ENCODE measurements around the gene RHBDD3.

RHBDD3 gene

DNA sequence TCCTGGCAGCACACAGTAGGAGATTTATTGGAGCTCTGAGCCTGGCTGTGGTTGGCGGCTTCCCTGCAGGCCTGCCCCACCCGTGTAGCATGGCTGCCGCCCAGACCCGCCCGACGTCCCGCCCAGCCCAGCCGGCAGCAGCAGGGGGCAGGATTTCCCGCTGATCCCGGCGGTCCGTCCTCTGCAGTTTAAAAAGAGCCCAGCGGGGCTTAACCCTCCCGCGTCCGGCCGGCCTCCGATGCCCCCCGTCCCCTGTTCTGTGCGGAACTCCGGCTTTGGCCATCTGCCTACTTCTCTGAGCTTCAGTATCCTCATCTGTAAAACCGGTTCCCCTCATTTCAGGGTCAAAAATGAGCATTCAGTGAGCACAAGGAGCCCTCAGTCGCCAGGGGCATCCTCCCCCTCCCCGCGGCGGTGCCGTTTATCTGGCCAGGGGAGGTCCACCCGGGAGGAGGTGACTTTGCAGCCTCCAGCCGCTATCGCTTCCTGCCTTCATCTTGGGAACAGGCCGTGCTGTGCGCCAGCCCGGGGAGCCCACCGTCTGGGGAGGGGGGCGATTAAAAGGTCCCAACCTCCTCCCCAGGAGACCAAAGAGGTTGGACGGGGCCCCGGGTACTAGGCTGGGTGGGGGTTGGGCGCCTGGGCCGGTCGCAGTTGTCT lies 38.5 kb upstream of the RHBDD3 start, which contains the start of gene GAS2L1:
Gene GAS2L1, plus strand, starts transcription at position 476 of the 660 bp plus-strand sequence. CDS start 1,456 bp downstream, outside the sequence.
- DNase-seq: no peak

DNA sequence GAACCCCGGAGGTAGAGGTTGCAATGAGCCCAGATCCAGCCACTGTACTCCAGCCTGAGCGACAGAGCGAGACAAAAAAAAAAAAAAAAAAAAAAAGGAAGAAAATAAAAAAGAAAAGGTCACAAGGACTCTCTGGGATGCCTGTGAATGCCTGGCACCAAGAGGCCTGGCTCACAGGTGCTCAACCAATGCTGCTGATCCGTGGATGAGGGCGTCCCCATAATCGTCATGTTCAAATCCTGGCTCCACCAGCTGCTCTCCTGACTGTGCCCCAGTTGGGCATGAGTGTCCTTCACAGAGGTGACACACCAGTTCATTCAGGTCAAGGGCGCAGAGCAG lies 38.0 kb upstream of the RHBDD3 start:
- peak in 1 of 2 experiments; percentile 3 for DNase-seq

DNA sequence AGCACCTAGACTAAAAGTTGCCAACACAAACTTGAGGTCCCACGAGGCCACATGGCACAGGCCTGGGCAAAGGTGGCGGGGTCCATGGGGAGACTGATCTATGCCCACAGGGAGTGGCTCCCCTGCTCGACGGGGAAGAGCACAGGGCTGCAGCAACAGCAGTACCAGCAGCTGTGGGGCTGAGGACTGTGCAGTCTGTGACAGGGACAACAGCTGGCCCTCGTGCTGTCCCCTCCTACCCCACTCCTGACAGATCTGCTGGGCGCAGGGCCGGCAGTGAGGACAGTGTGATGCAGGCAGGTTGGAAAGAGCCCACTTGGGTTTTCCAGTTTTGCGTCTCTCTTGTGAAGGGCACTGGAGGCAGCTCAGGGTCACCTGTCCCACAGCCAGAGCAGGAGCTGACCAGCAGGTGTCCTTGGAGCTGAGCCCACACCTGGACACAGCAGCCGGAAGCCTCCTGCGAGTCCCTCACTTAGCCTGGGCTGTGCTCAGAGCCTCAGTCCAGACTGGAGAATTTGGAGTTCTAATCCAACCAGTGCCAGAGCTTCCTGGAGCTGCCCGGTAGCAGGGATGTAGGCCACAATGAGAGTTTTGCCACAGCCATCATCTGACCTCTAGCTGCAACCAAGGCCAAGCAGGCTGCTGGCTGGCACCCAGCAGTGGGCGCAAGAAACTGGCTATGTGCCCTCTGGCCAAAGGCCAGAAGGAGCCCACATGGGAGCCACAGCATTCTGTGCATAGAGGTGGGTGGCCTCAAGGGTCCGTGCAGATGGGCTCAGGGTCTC lies 35.1 kb upstream of the RHBDD3 start:
- DNase-seq: no peak

DNA sequence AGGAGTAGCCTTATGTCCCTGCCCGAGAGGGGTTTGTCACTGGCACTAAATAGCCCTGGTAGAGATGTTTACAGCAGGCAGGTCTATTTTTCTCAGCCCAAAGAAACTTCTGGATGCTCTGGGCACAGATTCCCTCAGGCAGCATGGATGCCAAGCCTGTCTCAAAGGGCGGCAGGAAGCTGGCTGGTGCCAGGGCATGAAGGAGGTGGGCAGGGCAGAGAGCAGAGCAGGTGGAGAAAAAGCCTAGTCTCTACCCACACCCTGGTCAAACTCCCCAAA lies 34.6 kb upstream of the RHBDD3 start:
- DNase-seq: no peak

DNA sequence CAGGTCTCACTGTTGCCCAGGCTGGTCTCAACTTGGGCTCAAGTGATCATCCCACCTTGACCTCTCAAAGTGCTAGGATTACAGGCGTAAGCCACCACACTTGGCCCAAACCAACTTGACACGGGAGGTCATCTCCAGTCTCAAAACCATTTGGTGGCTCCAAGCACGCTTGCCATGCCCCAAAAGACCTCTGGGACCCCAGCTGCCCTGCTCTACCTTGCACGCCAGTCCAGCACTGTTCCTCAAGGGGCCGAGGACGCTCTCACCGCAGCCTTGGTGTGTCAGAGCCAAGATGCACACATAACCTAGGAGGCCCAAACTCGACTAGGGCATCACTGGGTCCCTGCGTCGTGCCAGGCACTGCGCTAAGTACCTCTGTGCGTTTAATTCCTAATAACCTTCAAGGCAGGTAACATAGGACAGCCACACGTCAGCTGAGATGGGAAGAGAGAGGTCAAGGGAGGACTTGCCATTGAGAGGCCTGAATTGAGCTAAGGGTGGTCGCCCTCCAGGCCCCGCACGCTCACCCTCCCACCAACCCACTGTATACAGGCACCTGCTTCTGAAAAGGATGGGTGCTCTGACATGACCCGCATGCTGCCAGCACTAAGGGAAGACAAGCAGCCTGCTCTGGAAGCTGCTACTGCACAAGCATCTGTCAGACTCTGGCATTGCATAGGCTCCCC lies 34.1 kb upstream of the RHBDD3 start:
- DNase-seq: peak in 1 of 2 experiments; percentile 43

DNA sequence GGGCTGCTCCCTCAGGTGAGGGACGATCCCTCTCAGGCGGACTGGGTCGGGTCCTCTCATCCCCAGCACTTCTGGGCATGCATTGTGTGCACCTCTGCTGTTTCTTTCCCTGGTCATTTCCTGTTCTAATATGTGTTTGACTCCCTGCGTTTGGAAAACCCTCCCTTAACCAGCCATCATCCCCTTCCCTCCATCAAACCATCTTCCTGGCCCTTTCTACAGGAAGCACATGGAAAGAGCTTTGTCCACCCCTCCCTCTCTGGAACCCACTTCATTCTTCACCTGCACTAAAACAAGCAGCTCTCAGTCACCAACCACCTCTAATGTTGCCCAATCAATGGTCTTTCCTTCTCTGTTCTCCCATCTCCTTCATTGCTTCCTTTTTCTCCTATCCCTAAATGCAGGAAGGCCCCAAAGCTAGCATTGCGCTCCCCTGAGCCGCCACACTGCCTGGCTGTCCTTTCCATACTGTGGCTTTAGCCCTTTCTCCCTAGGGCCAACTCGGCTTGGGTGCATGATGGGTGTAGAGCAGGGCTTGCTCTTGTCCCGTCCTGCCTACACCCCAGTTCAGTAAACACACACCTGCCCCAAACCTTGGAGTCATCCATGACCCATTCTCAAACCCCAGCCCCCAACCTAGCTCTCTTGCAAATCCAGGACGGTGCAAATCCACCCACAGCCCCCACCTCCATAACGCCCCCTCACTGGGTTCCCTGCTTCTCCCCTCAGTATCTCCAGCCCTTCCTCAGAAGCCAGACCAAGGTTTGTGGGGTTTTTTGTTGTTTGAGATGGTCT lies 33.2 kb upstream of the RHBDD3 start:
- DNase-seq: no peak

DNA sequence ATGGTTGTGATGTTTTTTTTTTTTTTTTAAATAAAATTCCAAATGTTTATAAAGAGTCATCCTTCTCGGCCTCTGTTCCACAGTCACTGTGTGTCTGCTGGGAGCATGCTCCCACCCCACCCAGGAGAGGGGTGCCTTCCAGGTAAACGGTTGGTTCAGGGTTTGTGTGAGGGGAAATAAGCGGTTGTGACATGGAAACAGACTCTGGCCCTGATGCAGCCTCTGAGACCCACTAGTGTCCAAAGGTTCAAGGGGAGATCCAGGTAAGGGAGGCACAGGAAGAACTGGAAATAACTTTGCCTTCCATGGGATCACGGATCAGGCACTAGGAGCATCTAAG lies 32.7 kb upstream of the RHBDD3 start:
- no peak for DNase-seq

DNA sequence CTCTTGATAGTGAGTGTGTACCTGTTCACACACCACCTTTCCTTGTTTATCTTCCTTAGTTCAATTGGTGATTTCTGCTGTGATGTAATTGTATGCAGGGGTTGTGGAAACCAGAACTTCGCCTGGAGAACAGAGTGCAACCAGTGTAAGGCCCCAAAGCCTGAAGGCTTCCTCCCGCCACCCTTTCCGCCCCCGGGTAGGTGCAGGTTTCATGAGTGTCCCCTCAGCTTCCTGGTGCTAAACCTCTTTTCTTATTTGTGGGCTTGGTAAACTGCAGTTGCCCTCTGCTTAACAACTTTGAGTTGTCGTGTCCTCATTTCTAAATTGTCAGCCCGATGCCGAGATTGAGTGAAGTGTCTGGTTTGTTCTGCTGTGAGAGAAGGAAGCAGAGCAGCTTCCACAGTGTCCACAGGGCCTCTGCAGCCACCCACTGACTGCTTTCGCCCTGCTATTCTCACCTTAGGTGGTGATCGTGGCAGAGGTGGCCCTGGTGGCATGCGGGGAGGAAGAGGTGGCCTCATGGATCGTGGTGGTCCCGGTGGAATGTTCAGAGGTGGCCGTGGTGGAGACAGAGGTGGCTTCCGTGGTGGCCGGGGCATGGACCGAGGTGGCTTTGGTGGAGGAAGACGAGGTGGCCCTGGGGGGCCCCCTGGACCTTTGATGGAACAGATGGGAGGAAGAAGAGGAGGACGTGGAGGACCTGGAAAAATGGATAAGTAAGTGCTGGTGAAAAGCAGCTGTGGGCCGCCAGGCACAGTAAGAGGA lies 31.5 kb upstream of the RHBDD3 start:
- DNase-seq: no peak

DNA sequence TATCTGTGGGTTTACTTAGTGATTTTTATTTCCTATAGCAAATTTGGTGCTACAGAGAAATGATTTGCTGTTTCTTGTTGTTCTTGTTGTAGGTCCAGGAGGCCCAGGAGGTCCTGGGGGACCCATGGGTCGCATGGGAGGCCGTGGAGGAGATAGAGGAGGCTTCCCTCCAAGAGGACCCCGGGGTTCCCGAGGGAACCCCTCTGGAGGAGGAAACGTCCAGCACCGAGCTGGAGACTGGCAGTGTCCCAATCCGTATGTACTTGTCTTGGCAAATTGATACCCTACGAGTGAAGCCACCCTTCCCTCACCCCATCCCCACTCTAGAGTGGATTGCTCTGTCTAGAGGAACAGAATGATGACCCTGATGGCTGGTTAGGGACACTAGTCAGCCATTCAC lies 30.9 kb upstream of the RHBDD3 start:
- no peak for DNase-seq

DNA sequence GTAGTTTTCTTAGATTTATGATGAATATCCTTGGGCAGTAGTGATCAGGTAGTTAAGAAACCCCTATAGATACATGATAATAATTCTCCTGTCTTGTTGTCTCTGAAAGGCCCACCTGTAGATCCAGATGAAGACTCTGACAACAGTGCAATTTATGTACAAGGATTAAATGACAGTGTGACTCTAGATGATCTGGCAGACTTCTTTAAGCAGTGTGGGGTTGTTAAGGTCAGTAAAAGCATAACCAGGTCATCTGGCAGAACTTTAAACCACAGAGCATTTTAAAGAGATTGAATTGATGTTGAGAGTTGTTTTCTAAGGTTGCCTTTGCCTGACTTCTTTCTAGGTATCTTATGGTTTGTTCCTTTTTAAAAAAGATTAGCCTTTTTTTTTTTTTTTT lies 24.6 kb upstream of the RHBDD3 start:
- DNase-seq: no peak

DNA sequence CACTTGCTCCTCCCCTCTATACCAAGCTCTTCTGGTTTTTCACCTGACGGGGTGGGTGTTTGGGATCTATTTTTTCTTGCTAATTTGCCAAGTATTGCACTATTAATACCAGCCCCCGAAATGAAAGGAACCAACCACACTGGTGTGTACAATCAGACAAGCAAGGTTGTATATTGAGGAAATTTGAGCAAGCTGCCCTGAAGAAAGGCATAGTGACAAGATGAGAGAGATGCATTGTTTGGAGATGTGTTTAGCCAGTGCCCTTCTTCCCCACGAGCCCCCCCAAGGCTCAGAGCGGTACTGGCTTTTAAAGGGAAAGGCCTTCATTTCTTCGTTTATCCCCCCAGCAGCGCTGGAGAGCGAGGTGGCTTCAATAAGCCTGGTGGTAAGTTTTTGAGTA lies 23.4 kb upstream of the RHBDD3 start:
- DNase-seq: no peak

DNA sequence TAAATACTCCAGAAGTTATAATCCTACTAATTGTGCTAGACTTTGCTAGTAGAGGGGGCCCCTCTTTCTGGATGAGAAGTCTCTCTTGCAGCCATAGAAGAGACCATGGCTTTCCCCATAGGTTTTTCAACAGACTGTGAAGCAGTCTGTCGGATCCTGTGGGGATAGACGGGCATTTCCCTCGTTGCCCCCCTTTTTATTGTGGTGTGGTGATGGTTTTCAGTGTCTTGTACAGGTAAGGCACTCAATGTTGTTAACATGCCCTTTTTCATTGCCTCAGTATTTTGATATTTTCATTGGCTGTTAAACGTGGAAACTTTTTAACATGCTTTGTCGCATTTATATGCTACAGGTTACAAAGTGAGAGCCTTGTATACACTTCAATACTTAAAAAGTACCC lies 22.3 kb upstream of the RHBDD3 start:
- DNase-seq: no peak

DNA sequence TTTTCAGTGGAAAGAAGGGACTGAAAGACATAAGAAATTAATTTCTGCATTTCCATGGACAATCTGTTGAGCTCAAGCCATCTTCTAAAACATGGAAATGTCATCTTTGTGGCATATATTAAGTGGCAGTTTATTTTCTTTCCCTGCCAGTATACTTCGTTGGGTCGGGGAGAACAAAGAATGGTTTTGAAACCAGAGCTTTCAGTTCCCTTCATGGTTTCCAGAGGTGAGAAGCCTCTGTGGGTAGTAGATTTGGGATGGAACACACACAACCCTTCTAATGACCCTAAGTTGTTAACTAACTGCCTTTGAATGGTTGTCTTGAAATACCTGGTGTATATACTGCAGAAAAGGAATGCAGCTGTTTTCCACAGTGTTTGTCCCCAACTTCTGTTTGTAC lies 21.1 kb upstream of the RHBDD3 start:
- DNase-seq: no peak

DNA sequence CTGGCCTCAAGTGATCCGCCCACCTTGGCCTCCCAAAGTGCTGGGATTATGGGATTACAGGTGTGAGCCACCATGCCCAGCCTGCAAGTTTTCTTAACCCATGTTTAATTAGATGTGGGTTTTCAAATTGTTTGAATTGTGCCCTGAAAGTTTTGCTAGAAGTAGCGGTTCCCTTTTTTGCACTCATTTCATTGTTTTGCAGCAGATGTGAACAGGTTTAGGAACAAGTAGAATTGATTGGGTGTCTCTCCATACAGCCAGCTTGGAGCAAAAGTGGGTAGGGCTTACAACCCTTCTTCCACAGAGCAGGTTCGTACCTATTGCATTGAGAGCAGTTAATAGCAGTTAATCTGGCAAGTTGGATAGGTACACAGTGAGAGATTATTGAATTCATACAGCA lies 16.4 kb upstream of the RHBDD3 start:
- DNase-seq: no peak

DNA sequence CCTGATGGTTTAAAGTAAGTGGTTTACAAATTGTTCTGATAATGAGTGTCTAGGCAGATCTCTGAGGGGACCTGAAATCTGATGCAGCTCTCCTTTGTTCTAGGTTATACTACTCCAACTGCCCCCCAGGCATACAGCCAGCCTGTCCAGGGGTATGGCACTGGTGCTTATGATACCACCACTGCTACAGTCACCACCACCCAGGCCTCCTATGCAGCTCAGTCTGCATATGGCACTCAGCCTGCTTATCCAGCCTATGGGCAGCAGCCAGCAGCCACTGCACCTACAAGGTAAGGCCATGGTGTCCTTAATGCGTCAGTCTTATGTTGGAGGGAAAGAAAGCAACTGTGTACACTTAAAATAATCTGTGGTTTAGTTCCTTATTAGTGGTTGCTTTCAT lies 10.1 kb upstream of the RHBDD3 start:
- DNase-seq: no peak

DNA sequence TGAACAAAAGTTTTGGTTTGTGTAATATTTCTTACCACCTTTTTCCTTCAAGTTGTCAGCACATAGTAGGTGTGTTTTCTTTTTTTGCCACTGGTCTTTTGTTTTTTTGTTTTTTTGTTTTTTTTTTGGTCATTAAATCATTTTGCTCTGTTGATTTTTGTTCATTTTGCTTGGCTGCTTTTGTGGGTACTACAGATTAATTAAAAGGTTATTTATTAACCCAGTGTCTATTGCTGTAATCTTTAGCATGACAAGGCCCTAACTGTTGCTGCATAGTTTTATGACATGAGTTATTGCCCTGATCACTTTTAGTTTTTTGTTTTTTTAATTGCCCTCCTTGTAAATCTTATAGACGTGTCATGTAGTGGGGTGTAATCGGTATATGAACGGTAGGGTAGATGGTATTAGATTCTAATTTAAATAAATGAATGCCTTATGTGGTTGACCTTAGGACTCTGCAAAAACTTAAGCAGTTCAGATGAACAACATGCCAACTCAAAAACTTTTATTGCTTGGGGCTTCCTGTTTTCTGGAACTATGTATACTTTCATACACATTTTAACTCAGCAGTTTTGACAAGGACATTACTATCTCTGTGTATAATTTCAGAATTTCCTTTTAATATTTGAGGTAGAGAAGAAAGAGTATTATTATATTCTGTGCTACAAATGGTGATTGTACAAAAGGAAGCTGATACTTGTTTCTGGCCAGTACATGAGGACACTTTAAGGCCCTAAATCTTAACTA lies 8.2 kb upstream of the RHBDD3 start:
- DNase-seq: no peak

DNA sequence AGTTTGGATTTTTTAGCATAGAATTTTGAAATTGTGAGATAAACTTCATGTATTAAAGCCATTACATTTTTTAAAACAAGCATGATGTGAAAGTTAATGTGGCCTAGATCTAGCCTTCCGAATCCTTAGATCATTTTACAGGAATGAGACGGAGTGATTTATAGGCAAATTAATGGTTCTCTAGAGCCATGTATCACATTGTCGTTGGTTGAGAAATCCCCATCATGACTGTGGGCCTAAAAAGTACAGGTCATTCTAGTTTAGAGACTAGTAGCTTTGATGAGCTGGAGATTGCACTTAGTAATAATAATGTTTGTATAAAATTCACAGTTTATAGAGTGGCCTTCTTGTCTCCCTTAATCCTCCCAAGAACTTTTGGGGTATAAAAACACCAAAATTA lies 7.4 kb upstream of the RHBDD3 start:
- no peak for DNase-seq

DNA sequence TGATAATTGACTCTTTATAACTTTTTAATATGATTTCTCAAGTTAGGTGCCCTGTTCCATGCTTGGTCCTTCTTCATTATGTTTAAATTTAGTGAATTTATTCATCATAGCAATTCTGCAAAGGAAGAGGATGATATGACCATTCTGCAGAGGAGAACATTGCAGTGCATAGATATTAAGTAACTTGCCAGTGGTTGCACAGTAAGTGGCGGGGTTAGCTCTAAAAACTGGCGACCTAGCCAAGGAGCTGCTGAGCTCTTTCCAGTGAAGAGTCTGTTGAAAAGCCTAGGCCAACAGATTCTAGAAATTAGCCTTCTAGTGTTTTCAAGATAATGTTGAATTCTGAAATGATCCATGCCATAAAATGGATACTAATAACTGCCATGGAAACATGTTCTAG lies 4.8 kb upstream of the RHBDD3 start:
- no peak for DNase-seq

DNA sequence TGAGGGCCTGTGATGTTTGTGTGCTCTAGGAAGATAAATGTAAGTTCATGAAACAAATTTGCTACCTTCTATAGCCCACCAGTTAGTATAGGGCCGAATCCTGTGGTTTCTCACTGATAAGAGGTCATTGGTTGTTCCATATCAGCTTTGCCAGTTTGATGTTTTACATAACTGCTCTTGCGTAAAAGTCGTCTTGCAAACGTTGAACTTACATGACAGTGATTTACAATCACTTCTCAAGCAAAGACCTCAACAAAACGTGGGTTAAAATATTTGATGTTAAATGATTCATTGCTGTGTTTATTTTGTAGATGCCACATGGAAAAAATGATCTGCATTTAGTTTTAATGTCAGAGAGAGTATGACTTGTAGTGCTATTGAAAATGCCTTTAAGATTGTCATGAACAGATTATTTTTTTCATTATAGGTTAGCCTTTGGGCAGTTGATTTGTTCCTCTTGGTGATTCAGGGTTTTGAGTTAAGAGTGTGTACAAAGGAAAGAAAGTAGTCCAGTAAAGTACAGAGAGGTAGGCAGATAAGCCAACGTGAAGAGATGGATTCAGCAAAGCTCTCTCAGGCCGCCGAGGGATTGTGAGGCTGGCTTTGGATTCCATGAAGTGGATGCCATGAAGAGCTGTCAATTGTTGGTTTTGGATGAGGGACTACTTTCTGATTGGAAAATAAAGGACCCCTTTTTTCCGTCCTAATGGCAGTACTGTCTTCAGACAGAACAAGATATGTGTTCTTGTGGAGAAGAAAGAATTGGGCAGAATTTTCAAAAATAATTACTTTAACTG lies 2.9 kb upstream of the RHBDD3 start:
- no peak for DNase-seq

DNA sequence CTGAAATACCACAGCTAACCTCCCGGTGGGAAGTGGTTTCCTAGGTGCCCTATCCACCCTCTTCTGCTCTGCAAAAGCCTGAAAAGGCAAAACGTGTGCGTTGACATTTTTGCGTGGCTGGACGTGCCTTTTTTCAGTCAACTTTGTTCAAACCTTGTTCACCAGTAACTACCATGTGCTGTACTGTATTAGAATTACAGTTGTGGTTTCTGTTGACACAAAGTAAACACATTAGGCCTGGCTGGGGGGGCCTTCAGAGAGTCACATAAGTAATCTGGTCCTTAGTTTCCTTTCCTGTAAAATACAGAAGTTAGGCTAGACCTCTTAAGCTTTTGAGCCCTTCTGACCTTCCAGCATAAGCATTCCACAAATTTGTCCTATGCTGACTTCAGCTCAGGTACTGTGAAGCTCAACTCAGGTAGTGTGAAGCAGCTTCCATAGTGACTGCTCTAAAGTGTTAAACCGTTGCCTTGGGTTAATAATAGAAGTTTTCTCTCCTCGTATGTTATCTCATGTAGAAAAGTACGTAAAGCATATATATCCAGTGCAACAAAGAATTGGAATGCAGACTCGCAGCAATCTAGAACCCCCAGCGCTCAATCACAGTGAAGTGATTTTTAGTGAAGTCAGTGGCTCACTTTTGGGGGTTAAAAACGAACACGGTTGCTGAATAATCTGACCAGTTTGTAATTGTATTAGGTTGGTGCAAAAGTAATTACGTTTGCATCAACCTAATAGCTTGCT lies 2.1 kb upstream of the RHBDD3 start:
- DNase-seq: no peak

DNA sequence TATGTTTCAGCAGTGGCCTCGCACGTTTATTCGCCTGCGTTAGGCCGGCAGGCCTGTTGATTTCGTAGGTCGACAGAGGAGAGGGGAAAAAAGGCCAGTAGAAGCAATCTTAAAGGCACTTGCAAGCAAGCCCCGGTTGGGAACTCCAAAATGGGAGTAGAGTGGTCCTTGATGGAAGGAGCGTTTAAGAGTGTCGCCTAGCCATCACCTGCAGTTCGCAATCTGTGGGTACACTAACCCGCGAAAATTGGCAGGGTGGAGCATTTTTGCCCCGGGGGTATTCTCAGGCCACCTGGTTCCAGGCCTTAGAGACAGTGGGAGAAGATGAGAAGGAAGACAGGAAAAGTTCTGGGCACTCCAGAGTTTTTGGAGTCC lies 1.4 kb upstream of the RHBDD3 start:
- no peak for DNase-seq
